Measurements from ENCODE around the gene DTNB.

DTNB gene

GRCh38 chr2:25365241-25365640, 308.1 kb downstream of the DTNB start:
- no peak overlapping the region for H3K4me3 ChIP-seq (replicated peaks in 1 of 2; ENCODE audit: low read depth in 2 of 2, low read length in 2 of 2)
- no peak for TF ChIP-seq CTCF (IDR thresholded peaks at IDR 0.05; ENCODE audit: low read depth, low read length)
- DNase-seq (ENCODE audit: low read depth in 2 of 2): no peak

- no peak for TF ChIP-seq CTCF (IDR thresholded peaks at IDR 0.05; ENCODE audit: low read depth, low read length)
- no peak overlapping the region for H3K4me3 ChIP-seq (replicated peaks in 1 of 2; ENCODE audit: low read depth in 2 of 2, low read length in 2 of 2)
- DNase-seq (ENCODE audit: low read depth in 2 of 2): no peak
These were observed 309.6 kb downstream of the DTNB start for GRCh38 chr2:25363733-25364132.

- H3K4me3 ChIP-seq (replicated peaks in 1 of 2; ENCODE audit: low read depth in 2 of 2, low read length in 2 of 2): peak overlapping the region in 1 of 2 donors; percentile 39
- no peak for TF ChIP-seq CTCF (IDR thresholded peaks at IDR 0.05; ENCODE audit: low read depth, low read length)
- DNase-seq (ENCODE audit: low read depth in 2 of 2): no peak
These were observed 310.8 kb downstream of the DTNB start for GRCh38 chr2:25362434-25363145.

- peak overlapping the region; percentile 15 to 39 for H3K4me3 ChIP-seq (replicated peaks in 1 of 2; ENCODE audit: low read depth in 2 of 2, low read length in 2 of 2)
- peak; percentile 95 for TF ChIP-seq CTCF (IDR thresholded peaks at IDR 0.05; ENCODE audit: low read depth, low read length)
- DNase-seq (ENCODE audit: low read depth in 2 of 2): peak; percentile 93 to 94
These were observed 311.3 kb downstream of the DTNB start for GRCh38 chr2:25362049-25362433.

GRCh38 chr2:25361261-25362048, 311.9 kb downstream of the DTNB start:
- no peak for TF ChIP-seq CTCF (IDR thresholded peaks at IDR 0.05; ENCODE audit: low read depth, low read length)
- peak overlapping the region; percentile 13 to 32 for H3K4me3 ChIP-seq (replicated peaks in 1 of 2; ENCODE audit: low read depth in 2 of 2, low read length in 2 of 2)
- DNase-seq (ENCODE audit: low read depth in 2 of 2): no peak

- H3K4me3 ChIP-seq (replicated peaks in 1 of 2; ENCODE audit: low read depth in 2 of 2, low read length in 2 of 2): no peak overlapping the region
These were observed 314.5 kb downstream of the DTNB start for GRCh38 chr2:25358836-25359235.

More at GRCh38 chr2:25358836-25359235, 314.5 kb downstream of the DTNB start:
- TF ChIP-seq CTCF (IDR thresholded peaks at IDR 0.05; ENCODE audit: low read depth, low read length): no peak
- no peak for DNase-seq (ENCODE audit: low read depth in 2 of 2)

Data from cardiac fibroblast (primary cell).